CD4-positive, alpha-beta T cell treated with Interleukin-15 for 4 hours (primary cell): Measurements from ENCODE around the gene GLUD1.
"Not testable (repeated sequence)": the region's sequence is repeated elsewhere in the genome, so short reads cannot be mapped to it uniquely, and the experiment has no call there.

ENCODE experiments used
- DNase-seq: peaks from one replicate; pipeline ENCODE4 v3.0.0-alpha.2; 2020; ENCODE audit warnings: low spot score

Gene GLUD1

DNA sequence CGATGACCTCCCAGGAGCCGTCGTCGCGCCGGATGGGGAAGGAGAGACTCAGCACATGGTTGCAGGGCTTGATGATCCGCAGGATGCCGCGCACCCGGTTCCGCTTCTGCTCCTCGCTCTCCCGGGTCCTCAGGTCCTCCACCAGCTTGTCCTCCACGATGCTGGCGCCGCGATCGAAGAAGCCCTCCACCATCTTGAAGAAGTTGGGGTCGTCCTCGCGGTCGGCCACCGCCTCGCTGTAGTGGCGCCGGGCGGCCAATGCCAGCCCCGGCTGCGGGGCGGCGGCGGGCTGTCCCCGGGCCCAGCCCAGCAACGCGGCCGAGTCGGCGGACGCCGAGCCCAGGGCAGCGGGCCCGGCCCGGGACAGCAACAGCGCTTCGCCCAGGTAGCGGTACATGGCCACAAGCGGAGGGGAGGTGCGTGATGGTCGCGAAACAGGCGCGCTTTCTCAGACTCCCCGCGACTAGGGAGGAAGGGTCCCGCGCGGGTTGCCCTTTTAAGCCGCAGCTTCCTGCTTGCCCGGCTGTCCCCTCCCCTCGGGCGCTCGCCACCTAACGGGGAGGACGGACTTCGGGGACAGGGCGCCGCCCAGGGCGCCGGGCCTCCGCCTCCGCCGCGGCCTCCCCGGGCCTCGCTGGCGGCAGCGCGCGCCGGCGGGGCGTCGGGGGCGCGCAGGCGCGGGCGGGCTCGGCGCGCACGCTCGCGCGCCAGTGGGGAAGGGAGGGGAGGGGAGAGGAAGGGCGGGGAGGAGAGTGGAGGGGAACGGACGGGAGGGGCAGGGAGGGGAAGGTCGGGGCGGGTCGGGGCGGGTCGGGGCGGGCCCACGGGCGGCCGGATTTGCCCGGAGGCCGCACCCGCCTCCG lies at the start of gene GLUD1, which contains the start of gene SHLD2:
GLUD1 (minus strand) TSS at position 471 of the 863 bp plus-strand sequence; CDS start at position 397, 74 bp downstream.
SHLD2 (plus strand) TSS at position 834 of the 863 bp plus-strand sequence. CDS start 56,149 bp downstream, outside the sequence.
- peak; percentile 92 for DNase-seq

DNA sequence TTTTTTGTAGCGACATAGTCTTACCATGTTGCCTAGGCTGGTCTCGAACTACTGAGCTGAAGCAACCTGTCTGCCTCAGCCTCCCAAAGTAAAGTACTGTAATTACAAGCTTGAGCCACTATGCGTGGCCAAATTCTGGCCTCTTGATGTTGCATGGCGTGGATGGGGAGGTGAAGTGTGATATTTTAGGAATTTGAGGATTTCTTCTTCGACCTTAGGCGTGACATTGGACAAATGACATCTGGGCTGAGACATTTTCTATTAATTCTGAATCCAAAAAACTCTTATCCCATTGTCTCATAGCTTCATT lies 48.4 kb upstream of the GLUD1 start:
- DNase-seq = not testable (repeated sequence)

DNA sequence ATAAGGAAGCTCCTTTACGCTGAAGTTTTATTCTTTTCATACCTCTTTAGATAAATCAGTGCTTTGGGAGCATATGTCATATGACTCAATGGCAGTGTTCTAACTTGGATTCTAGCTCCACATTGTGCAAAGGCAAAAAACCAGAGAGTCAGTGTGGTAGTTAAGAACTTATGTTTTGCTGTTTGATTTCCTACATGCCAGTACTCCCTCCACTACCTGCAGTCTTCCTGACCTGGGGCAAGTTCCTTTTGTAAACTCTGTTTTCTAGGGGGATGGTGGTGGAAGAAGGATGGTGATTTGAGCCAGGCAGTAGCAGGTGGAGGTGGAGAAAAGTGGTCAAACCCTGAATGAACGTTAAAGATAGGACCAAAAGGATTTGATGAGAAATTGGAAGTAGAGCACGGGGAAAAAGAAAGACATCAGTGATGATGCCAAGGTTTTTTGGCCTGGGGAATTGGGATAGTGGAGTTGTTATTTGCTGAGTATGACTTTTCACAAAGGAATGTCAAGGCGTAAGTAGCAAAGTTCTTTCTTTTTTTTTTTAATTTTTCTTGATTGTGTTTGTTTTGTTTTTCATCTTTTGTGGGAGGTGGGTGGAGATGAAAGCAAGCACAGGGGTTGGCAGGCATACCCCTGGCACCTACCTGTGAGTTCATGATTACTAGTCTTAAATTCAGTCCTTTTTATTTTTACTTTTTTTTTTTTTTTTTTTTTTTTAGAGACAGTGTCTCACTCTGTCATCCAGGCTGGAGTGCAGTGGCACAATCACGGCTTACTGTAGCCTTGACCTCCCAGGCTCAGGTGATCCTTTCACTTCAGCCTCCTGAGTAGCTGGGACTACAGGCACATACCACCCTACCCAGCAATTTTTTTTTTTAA lies 47.8 kb upstream of the GLUD1 start:
- DNase-seq = not testable (repeated sequence)

DNA sequence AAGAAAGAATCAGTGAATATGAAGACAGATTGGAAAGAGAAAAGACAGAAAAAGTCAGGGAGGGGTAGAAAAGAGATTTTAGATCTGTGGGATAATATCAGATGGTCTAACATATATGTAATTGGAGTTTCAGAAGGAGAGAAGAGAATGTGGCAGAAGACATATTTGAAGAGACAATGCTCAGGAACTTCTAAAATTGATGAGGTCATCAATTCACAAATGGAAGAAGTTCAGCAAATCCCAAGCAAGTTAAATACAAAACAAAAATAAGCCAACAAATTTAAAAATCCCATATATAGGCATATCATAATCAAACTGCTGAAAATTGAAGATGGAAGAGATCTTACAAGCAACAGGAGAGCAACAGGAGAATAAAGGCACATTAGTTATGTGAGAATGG lies 42.8 kb upstream of the GLUD1 start:
- DNase-seq = not testable (repeated sequence)

DNA sequence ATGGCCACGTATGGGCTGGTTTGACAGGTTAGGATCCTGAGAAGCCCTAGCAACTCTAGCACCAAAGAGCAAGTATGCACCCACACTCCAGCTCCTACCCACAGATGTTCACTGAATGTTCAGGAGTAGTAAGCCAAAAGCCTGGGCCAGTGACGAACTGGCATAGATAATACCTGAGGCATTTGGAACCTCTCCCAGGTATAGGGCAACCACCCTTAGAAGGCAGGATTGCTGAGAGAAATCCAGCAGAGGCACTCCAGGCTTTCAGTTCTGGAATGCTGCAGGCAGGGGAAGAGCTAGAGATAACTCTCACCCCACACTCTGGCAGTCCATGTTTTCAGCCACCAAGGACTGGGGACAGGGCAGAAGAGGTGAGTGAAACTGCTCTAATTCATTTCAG lies 39.8 kb upstream of the GLUD1 start:
- DNase-seq = not testable (repeated sequence)

DNA sequence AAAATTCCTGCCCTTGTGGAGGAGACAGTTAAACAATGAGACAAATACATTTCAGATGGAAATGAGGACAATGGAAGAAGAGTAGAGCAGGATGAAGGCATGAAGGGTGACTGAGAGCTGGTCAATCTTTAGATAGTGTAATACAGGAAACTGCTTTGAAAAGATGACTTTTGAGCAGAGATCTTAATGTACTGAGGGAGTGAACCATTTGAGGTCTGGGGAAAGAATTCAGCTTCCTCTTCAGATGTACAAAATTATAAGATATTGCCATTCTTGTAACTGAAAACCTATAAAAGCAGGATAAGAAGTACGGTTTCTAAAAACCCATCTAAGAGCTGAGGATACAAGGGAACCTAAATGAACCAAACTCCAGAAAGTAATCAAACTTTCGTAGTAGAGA lies 39.3 kb upstream of the GLUD1 start:
- DNase-seq = not testable (repeated sequence)

DNA sequence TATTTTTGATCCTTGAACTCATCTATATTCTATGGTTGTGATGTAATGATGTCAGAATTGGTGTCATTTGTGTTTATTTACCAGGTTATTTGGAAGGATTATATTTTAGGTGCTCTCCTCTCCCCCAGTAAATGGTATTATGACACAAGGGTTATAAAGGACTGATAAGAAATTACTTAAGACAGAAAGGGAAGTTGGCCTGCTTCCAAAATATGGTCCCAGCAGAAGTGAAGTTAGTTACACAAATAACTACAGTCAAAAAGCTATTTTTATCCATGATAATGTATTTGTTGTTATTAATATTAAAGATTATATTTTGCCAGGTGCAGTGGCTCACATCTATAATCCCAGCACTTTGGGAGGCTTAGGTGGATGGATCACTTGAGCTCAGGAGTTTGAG lies 37.5 kb upstream of the GLUD1 start:
- DNase-seq = not testable (repeated sequence)

DNA sequence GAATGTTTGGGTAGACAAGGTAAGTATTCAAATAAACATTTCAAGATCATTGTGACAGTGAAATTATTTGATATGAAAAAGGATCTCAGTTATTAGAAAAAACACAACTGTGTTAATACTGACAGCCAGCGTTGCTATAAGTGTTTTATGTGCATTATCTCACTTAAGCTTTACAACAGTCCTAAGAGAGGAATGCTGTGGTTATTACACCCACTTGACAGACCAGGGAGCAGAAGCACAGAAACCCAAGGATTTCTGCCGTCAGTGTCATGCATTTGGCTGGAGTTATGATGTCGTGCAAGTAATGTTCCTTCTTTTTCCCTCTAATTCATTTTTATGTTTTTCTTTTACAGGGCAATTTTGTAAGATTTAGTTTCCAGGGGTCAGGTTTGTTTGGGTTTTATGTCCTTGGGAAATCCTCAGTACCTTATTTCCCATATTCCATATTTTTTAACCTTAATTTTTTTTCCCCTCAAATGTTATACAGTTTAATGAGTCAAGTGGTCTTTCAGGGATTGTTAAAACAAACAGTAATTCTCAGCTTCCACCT lies 33.0 kb upstream of the GLUD1 start:
- not testable (repeated sequence) for DNase-seq

DNA sequence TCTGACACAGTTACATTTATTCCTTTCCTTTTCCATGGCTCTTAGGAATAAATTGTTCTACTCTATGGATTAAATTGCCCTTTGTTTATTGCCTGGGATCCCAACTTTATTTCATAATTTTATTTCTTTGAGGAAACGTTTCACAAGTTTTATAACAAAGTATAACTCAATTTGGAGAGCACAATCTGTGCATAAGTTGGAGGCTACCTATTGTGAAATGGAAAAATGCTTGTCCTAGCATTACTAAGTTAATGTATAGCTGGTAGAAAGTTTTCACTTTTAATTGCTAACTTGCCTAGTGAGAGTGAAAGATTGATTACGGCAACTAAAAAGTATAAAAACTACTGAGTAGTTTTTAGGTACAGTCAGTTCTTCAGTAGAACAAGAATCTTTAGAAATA lies 32.4 kb upstream of the GLUD1 start:
- DNase-seq = not testable (repeated sequence)

DNA sequence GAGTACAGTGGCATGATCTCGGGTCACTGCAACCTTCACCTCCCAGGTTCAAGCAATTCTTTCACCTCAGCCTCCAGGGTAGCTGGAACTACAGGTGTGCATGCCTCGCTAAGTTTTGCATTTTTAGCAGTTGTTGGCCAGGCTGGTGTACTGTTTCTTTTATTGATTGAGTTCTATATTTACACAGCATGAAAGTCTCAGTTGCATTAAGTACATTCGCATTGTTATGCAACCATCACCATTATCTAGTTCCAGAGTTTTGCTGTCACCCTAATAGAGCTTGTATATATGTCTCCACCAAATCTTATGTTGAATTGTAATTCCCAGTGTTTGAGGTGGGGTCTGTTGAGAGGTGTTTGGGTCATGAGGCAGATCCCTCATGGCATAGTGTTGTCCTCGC lies 28.7 kb upstream of the GLUD1 start:
- not testable (repeated sequence) for DNase-seq

DNA sequence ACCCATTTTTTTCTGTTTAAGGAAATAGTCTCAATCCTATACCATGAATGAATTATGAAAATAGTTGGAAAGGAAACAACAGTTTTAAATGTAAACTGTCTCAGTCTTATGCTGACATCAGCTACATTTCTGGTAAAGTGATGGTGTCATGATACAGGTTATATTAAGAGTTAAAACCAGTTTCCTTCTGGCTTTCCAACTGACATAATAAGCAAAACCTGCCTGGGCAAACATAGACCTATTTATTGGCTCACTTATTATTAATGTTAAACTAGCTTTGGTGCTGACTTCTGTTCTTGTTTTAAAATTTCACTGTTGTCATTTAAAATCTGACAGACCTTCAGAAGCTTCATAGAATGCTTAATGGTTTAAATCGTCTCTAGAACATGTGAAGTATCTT lies 24.4 kb upstream of the GLUD1 start:
- not testable (repeated sequence) for DNase-seq

DNA sequence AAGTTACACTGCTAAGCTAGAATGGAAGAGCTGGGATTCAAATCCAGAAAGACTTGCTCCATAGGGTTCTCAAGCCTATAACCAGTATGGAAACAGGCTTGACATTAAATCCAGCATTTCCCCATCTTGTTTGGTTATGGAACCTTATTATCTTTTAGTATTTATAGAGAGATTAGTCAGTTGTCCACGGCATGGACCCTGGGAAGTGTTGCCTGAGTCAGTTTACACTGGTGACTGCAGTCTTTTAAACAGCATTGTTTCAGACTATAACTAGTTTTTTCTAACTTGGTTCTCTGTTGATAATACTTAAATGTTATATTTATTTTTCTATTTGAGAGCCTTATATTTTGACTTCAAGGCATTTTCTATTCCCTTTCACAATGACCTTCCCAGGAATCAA lies 23.5 kb upstream of the GLUD1 start:
- DNase-seq = not testable (repeated sequence)

DNA sequence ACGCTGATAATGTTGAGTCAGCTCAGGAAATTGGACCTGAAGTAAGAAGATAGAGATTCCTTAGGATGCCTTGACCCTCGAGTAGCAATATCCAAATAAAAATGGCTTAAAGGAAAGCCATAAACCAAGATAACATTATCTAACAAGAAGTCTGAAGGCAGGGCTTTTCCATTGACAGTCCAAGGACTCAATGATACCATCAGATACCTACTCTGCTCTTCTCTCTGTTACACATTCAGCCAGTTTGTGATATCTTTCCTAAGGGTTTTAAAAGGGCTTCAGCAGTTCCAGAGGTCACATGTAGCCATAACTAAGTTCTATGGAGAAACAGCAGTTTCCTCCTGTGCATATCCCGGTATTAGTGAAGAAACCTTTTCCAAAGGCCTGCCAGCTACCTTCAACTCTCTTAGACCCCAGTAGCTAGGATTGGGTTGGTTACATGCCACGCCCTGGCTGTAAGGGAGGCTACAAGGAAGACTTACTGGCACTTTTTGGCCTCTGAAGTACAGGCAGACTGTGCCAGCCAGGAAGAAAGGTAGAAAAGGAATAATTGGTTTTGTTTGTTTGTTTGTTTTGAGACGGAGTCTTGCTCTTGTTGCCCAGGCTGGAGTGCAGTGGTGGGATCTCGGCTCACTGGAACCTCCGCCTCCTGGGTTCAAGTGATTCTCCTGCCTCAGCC lies 10.9 kb upstream of the GLUD1 start:
- DNase-seq = no peak

DNA sequence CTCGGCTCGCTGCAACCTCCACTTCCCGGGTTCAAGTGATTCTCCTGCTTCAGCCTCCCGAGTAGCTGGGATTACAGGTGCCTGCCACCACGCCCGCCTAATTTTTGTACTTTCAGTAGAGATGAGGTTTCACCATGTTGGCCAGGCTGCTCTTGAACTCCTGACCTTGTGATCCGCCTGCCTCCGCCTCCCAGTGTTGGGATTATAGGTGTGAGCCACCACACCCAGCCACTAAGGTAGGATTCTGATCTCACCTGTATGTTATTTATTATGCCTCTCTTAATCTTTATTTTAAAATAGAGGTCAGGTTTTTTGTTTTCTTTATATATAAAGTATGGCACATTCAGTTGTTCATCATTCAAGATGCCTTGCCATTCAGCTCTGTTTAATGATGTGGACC lies 10.1 kb upstream of the GLUD1 start:
- not testable (repeated sequence) for DNase-seq

DNA sequence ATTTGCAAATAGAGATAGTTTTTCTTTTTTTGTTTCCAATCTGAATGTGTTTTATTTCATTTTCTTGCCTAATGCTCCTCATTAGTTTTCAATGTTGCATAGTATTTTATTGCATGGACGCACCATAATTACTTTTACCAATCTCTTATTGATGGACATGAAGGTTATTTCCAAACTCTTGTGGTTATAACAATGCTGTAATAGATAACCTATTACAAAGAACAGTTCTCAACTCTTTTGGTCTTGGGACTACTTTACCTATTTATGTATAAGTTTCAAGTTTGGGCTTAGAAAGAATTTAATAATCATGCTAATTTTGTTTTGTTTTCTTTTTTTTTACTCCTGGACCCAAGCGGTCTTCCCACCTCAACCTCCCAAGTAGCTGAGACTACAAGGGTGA lies 7.4 kb upstream of the GLUD1 start:
- DNase-seq = no peak

DNA sequence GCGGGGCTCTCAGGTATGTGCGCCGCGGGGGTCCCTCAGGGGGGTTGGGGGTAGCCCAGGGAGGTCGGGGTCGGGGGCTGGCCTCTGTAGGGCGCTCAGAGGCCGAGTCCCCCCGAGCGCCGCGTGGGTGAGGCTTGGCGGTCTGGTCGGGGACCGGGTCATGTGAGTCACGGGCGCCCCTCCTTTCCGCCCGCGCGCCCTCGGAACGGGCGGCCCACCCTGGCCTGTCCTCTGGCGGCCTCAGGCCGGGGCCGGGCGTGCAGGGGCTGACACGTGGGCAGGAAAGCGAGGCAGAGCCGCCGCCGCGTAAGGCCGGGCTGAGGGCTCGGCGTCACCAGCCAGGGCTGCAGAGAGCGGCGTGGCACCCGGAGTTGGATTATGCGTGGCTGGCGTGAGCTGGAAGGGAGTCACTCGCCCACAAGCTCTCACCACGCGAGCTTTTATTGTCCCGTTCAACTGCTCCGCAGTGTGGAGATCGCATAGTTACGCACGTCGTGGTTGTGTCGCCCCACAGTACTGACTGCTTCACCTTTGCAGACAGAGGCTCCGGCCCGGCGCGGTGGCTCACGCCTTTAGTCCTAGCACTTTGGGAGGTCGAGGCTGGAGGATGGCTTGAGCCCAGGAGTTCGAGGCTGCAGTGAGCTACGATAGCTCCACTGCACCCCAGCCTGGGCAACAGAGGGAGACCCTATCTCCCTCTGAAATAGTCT lies 748 bp upstream of the GLUD1 start:
- DNase-seq = peak; percentile 83

DNA sequence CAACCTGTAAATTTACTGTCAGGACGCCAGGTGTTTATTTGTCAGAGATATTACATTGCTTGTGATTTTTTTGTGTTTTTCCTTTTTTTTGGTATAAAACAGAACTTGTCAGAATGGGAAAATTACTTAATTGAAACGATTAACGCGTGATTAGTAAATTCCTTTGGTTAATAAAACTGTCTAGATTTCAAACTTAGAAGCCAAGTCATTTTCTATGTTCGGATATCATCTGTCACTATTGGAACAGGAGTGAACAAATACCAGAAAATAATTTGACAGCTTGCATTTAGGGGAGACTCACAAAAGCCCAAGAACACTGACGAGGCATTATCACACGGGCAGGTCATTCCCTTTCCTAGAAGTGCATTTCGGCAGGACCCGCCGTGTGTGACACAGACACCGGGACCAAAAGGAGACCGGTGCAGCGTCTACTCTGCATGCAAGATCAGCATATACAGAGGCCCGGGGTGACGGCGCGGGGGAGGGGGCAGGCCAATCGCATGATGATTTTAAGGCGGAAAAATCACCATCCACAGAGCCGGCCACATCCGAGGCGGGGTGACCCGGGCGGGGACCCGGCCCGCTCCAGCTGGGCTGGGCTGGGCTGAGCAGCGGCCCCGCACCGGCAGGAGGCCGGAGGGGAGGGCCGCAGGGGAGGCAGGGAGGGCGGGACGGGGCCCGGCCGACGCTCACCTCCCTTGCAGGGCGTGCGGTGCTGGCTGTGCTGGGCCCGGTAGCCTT lies 841 bp downstream of the GLUD1 start:
- DNase-seq = peak; percentile 75

DNA sequence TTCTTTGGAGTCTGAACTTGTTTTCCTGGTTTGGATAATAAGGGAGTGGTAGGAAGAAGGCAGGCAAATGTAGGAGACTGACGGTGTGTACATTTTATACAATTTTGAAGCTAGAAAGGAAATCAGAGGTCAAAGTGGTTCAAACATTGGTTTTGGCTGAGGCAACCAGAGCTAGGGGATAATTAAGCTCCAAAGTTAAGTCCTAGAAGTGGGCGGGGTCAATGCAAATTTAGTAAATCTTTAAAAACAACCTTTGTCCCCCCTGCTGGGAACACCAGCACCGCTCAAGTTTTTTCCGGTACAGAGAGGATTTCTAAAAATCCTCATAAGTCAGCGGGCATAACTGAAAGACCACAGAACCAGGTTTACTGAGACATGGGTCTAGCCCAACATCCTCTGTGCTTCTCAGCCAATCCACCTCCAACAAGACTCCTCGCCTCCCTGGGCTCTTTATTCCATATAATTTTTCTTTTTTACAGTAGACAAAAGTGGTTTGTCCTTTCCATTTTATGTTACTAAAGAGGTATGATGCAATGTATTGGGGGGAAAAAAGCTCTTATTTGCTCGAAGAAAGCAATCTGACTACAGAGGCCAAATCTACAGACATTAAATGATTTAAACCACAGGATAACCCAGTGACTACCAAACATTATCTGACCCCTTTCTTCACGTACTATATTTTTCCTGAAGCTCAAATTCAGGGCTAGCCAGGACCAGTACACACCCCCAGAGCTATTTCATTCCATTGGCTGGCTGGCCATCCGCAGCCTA lies 1.6 kb downstream of the GLUD1 start:
- DNase-seq = peak; percentile 63

DNA sequence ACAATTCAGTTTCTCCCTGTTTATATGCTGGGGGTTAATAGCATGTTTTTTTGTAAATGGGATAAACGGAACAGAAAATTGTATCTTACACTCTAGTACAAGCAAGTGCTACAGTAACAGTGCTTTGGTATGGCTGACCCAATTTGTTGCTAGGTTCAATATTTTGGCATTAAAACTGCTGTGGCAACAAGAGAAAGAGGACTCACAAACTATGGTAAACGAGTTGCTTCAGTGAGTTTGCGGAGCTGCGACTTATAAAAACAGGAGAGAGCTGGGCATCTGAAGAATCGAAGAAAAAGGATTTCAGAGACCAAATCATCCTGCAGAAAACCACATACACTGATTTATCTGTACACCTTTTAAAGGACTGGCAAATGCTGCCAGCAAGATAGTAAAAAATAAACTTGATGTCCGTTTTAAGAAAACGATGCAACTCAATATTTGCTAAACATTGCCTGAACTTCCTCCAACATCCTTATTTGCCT lies 2.2 kb downstream of the GLUD1 start:
- peak; percentile 50 for DNase-seq

DNA sequence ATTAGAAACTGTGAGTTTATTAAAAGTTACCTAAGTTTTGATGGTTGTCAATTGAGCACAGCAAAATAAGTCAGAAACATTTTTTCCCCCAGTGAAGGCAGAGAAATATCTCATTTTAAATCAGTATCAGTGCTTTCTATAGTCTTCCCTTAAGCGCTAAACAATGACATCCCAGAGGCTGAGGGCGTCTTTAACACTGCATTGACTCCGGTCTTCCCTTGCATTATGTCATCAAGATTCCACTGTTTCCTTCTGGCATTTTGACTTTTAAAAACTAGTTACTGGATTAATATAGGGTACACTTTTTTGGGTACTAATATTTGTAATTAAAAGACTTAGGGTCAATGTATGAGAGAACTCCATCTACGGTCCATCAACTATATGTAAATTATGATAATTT lies 3.9 kb downstream of the GLUD1 start:
- DNase-seq = no peak
